HG03520 (cell line): Measurements from ENCODE around the gene COL18A1.
"Not testable (repeated sequence)": the region's sequence is repeated elsewhere in the genome, so short reads cannot be mapped to it uniquely, and the experiment has no call there.

Experiments used
- ATAC-seq: cut with Tn5 transposase; IDR thresholded peaks from one replicate; pipeline ENCODE4 v1.9.1; 2021; ENCODE audit warnings: mild to moderate bottlenecking, moderate library complexity; ENCODE audit not compliant: unreplicated experiment

The COL18A1 gene

GRCh38 chr21:45550522-45551210 is 145.7 kb downstream of the COL18A1 start:
- ATAC-seq, result no peak

DNA sequence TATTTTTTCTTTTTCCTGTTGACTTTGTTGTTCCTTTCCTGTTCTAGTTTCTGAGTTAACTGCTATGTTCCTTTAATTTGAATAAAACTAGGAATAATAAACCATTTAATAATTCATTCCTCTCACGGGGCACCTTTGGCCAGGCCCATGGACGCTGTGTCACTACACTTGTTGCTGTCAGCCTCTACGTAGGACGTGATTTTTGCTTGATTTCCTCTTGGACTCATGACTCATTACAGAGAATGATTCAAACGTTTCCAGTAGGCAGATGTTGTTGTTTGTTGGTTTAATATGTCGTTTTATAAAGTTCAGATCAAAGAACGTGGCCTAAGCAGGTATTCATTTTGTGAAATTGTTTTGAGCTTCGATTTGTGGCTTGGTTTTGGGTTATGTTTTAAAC is 146.4 kb downstream of the COL18A1 start:
- ATAC-seq, result no peak

DNA sequence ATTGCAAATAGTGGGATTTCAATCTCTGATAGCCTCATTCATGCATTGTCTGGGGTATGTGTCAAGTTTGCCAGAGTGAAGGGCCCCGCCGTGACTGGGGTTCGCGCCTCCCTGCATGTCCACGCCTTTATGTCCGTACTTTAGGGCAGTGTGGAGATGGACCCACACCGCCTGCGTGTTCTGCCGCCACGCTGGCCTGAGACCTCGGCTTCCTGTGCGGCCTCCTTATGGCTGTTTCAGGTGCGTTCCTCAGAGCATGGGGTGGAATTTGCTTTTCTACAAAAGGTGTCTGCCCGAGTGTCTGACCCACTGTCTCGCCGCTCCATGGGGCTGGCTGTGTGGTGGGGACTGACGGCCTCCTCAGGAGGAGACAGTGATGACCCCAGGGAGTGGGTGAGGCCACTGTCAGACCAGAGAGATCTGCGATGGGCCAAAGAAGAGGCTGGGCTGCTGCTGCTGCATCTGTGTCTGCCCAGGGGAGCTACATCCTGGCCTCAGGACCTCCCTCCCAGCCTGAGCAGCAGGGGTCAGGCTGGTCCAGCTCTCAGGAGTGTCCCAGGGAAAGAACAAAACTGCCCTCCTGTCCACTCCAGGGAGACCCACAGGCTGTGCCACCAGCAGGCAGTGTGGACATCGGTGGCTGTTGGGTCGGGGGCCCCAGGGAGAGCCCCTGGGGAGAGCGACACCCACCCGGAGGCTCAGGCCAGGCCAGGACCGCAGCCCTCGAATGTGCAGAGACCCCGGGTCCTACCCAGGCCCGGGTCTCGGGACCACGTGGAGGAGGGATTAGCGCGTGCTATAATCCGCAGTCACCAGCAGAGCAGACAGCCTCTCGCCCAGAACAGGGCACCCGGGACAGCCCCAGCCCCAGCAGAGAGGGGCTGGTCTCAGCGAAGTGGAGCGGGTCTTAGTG is 147.1 kb downstream of the COL18A1 start:
- ATAC-seq, result no peak

- ATAC-seq, result no peak
Measured at GRCh38 chr21:45552696-45553391, 147.9 kb downstream of the COL18A1 start.

- ATAC-seq, result peak; percentile 46
Measured at GRCh38 chr21:45554477-45555175, 149.7 kb downstream of the COL18A1 start.

- ATAC-seq, result no peak
Measured at GRCh38 chr21:45555251-45555556, 150.2 kb downstream of the COL18A1 start.

DNA sequence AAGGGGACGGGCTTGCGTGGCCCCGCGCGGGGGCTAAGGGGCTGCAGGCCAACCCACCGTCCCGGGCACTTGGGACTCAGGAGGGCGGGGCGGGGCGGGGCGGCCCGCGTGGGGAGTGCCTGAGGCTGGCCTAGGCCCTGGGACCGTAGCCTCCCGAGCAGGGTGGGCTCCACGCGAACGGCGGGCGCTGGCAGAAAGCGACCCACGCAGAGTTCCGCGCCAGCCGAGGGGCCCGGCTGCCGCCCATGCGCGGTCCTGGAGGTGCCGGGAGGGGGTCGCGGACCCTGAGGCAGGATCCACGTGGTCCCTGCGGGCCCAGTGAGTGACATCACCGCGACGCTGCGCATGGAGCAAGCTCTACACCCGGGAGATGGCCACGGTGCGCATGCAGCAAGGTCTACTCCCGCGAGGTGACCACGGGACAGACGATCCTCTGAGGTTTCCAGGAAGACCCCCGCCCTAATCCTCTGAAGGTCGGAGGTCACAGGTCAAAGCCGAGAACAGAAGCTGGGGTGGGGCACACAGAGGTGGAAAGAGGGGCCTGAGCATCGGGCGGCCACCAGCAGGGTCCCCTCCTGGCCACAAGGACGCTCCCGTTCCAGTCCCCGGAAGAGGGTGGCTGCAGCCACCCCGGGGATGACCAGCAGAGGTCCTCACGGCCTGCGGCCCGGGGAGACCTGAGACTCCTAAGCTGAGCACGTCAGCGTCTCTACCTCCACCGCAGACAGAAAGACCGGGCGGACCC is 150.8 kb downstream of the COL18A1 start:
- ATAC-seq, result peak; percentile 44

GRCh38 chr21:45556302-45556644 is 151.3 kb downstream of the COL18A1 start:
- ATAC-seq, result no peak

DNA sequence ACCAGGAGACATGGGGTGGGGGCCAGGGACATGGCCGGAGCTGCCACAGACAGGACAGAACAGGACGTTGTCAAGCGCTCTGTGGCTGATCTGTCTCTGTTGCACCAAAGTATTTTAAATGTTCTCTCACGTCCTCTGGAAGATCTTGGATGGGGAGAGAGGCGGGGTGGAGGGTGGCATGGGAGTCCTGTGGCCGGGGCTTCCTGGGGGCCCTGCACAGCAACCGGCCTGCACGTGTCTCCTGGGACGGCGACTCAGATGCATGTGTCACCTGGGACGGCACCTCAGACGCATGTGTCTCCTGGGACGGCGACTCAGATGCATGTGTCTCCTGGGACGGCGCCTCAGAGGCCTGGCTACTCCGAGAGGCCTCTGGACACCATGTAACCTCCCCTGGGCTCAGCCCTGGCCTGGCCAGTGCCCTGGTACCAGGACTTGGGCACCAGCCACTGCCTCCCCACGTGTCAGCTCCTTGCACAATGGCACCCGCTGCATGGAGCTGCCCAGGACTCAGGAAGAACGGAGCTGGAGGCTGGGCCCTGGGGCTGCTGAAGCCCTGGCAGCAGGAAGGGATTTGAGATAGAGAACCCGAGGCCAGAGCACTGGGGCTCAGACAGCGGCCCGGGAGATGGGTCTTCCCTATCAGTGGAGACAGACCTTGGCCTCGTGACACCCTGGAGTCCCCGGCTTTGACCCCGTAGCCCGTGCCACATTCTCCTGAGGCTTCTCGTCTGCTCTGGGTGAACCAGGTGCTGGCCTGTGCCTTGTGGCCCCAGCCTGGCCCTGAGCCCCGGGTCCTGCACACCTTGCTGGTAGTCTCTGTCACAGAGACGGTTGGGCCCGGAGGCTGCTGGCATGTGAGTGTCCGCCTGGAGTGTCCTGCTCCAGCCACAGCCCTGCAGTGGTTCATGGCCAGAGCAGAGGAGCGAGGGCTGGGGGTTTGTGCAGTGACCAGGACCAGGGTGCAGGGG is 152.0 kb downstream of the COL18A1 start:
- no peak for ATAC-seq

- ATAC-seq, result no peak
Measured at GRCh38 chr21:45557616-45558043, 152.7 kb downstream of the COL18A1 start.

GRCh38 chr21:45558044-45558721 is 153.2 kb downstream of the COL18A1 start:
- no peak for ATAC-seq

GRCh38 chr21:45559216-45560105 is 154.5 kb downstream of the COL18A1 start:
- no peak for ATAC-seq

DNA sequence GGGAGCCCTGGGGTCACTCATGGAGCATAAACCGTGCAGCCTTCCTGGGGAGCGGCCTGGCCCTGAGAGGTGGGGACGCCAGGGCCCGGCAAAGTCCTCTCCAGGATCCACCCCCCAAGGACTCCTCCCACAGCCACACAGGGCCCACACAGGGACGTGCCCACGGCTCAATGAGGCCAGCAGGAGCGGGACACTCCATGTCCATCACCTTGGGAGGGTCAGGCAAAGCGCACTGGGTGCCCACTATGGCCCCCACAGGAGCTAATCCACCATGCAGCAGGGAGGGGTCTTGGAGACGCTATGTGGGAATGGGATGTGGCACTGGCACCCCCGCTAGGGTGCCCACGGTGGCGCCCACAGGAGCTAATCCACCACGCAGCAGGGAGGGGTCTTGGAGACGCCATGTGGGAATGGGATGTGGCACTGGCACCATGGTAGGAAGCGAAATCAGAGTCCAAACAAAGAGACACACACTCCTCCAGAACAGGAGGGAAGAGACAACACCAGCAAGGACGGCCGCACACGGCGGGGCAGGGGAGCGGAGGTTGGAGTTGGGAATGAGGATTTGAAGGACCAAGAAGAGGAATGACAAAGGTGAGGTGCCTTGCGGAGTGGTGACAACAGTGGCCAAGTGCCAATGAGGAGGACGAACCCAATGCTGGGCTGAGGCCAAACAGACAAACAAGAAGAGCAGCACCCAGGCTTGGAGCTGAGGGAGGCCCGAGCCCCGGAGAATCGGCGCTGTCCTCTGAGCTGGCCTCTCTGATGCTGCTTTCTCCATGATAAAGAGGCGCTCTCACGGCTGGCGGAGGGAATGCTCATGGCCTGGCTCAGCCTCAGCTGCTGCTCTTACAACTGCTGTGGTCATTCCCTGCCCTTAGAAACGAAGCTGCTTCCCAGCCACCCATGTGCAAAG is 155.4 kb downstream of the COL18A1 start:
- no peak for ATAC-seq

DNA sequence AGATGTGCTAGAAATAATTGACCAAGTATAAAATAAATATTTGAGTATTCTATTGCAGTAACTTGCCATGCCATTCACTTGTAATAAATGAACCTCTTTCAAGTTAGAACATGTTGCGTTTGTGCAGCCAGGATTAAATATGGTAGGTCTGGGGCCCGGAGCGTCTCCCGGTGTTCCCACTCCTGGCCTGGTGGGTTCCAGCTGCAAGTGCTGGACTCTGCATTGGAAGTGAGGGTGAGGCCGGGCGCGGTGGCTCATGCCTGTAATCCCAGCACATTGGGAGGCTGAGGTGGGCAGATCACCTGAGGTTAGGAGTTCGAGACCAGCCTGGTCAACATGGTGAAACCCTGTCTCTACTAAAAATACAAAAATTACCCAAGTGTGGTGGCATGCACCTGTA is 156.3 kb downstream of the COL18A1 start:
- not testable (repeated sequence) for ATAC-seq

DNA sequence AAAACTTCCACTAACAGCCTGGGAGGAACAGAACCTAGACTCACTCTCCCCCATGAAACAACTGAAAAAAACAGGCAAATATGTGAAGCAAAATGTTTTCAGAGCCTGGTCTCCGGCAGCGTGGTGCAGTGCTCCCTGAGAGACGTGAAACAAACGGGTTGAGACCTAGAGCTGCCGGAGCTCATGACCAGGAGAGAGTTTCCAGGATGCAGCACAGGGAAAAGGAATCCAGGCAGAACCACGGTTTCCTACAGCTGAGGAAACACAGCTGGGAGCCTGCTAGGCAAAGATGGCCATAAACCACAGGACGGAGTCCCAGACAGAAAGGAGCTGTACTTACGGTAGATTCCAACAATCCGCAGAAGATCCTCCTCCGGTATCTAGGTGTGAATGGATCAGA is 157.4 kb downstream of the COL18A1 start:
- ATAC-seq, result no peak

- no peak for ATAC-seq
Measured at GRCh38 chr21:45562965-45563364, 158.0 kb downstream of the COL18A1 start.
